ENCODE results near the gene PCSK5.
"Not testable (repeated sequence)": the region's sequence is repeated elsewhere in the genome, so short reads cannot be mapped to it uniquely, and the experiment has no call there.

PCSK5 gene

DNA sequence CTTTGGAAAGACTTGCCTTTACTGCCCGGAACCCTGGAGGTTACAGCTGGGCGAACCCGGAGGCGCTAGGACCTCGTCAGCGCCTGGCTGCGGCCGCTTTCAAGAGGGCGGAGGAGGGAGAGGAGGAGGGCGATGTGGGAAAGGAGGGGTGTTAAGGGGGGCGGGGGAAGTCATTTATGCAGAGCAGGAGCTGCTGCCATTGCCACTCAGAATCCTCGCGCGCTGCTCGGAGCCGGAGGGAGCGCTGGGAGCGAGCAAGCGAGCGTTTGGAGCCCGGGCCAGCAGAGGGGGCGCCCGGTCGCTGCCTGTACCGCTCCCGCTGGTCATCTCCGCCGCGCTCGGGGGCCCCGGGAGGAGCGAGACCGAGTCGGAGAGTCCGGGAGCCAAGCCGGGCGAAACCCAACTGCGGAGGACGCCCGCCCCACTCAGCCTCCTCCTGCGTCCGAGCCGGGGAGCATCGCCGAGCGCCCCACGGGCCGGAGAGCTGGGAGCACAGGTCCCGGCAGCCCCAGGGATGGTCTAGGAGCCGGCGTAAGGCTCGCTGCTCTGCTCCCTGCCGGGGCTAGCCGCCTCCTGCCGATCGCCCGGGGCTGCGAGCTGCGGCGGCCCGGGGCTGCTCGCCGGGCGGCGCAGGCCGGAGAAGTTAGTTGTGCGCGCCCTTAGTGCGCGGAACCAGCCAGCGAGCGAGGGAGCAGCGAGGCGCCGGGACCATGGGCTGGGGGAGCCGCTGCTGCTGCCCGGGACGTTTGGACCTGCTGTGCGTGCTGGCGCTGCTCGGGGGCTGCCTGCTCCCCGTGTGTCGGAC is at the start of gene PCSK5:
TSS of gene PCSK5 (plus strand) at position 202 of the 805 bp plus-strand sequence. CDS start at position 711, 509 bp downstream.
- peak; percentile 83 for DNase-seq

DNA sequence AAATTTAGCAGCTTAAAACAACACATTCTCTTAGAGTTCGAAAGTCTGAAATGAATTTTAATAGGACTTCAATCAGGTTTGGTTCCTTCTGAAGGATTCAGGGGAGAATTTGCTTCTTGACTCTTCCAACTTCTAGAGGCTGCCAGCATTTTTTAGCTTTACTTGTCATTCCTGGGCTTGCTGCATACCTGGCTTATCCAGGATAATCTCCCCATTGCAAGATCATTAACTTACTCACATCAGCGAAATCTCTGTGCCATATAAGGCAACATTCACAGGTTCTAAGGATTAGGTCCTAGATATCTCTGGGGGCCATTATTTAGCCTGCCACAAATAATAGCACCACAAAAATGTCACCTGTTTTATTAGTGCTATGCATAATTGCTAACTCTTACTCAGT is 46.2 kb upstream of the PCSK5 start:
- no peak for DNase-seq

DNA sequence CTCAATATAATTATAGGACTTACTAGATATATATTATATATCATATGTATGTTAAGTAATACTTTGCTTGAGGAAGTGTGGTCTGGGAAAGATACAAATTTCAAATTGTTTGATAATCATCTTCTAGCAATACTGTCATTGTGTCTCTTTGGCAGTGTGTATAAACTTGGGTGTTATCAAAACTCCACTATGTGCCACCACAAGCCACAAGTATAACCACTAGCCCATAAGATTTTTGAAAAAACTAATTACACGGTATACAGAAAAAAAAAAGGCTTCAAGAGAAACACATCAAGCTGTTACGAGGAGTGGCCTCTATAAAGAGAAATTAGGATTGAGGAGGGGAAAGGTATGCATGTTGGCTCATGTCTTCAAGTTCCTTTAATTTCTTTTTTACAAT is 44.7 kb upstream of the PCSK5 start:
- DNase-seq, result no peak

DNA sequence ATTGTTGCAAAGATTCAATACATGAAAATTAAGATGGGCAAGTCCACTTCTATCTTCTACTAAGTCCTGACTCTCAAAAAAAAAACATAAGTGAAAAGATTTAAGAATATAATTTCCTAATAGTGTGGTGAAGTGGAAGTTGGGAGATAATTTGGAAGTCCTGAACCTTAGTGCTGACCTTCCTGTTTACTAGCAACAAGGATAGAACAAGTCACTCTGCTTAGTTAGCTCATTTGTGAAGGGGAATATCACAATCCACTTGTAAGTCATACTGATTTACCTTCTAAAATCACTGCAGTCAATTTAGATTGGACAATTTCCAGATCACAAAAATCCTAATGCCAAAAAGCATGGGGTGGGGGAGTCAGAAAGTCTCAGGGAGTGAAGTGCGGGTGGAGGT is 43.4 kb upstream of the PCSK5 start:
- no peak for DNase-seq

DNA sequence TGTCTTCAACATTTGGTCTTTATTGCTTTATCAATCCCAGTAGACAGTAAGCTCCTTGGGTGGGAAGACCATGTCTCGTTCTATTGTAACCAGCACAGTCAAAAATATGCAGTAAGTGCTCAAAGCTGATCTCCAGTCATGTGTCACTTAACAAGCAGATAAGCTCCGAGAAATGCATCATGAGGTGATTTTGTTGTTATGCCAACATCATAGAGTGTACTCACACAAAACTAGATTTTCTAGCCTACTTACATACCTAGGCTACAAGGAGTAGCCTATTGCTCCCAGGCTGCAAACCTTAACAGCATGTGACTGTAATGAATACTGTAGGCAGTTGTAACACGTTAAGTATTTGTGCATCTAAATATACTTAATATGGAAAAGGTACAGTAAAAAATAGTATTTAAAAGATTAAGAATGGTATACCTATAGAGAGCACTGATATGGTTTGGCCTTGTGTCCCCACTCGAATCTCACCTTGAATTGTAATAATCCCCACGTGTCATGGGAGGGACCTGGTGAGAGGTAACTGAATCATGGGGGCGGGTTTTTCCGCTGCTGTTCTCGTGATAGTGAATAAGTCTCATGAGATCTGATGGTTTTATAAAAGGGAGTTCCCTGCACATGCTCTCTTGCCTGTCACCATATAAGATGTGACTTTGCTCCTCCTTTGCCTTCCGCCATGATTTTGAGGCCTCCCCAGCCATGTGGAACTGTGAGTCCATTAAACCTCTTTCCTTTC is 39.8 kb upstream of the PCSK5 start:
- DNase-seq, result no peak

DNA sequence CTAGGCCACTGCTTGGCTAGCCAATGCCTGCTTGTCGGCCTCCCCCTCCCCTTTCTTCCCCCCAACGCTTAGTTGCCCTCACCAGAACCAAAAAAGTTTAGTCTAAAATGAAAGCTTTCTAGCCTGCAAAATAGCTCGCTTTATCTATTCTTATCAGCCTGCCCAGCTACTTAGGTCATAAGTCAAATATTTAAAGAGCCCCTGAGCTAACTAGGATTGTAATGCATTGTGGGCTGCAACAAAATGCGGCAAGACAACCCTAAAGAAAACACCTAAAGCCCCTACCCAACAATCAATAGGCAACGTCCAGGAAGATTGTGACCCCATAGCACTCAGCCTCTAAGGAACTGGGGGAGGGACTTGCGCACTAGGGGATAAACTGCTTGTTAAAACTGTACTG is 38.6 kb upstream of the PCSK5 start:
- no peak for DNase-seq

DNA sequence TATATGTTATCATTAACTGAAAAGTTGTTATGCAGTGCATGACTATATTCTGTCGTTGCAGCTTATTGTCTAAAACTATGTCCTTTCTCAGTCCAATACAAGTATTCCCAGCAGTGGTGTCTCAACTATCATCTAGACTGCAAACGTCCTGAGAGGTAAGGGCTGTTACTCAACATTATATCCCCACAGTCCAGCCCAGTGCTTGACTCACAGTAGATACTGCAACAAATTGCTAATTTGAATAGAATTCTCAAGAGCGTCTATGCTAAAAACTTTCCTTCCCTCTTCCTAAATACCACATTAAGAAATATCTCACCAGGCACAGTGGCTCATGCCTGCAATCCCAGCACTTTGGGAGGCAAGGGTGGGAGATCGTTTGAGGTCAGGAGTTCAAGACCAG is 37.7 kb upstream of the PCSK5 start:
- DNase-seq, result no peak

DNA sequence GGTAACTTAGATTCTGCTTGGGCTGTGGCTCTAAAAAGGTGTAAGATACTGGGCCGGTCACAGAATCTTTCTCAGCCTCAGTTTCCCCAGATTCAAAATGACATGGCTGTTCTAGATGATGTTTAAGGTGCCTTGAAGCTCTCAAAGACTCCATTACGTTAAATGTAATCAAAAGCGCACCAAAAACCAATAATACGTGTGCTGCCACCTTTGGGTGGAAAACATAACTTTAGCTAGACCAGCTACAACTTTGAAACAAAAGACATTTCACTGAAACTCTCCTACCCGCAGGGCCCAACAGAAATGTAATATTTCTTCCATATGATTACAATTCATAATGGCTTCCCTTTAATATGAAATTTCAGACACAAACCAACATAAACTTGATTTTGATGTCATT is 35.0 kb upstream of the PCSK5 start:
- DNase-seq, result no peak

DNA sequence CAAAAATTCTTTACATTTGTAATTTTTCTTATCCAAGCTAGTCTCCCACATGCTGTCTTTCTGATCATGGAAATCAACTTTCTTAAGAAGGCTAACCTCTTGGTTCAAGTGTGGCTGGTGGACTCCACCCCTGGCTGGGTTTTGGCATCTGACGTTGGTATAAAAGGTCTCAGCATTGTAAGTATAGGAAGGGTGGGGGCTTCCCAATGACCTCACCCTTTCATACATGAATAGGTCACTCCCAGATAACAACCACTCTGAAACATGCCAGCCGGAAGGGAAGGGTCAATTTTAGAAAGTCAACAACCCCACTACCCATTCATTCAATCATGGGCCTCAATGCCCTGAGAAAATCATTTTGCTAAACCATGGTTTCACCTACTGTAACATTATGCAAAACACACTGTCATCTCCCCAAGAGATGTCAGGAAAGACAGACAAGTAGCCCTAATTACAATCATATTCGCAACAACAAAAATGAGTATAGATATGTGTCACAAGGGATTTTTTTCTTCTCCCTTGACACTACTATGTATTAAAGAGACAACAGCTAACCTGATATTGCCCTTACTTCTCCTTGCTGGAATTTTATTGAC is 31.9 kb upstream of the PCSK5 start:
- DNase-seq, result no peak

DNA sequence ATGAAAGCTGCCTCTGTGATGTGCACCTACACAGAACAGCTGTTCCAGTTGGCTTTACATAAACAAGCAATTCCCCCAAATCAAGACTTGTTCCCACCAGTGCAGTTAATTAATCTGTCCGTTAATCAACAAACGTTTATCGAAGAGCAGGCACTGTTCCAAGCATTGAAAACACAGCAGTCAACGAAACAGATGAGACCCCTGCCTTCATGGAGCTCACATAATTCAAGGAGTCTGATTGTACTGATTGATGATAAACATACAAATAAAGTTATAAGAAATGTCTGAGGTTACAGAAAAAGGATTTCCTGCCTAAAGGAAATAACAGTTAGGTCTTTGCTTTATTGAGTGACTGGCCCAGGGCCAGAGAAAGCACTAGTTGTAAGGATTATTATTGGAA is 26.2 kb upstream of the PCSK5 start:
- DNase-seq, result no peak

DNA sequence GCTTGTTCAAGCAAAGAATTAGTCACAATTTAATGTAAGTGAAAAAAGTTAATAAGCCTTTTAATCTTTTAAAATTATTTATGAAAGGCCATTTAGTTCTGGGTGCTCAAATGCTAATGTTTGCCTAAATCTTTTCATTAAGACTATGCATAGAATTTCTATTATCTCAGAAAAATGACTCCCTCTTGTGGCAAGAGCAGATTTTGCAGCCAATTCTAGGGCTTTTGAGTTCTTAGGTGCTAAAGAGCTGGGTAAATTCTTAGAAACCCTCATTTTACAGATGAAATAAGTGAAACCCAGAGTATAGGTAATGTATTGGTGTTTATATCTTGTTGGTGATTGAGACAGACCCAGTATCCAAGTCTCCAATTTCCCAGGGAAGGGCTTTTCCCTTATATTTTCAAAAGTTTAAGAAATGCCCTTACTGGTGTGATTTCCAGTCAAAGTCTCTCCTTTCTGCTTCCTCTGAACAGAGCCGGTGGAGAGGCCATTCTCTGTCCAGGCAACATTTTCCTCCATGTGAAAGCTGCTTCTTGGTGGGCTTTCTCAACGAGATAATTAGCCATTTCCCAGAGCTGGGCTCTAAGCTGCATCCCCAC is 24.1 kb upstream of the PCSK5 start:
- DNase-seq, result peak; percentile 25

DNA sequence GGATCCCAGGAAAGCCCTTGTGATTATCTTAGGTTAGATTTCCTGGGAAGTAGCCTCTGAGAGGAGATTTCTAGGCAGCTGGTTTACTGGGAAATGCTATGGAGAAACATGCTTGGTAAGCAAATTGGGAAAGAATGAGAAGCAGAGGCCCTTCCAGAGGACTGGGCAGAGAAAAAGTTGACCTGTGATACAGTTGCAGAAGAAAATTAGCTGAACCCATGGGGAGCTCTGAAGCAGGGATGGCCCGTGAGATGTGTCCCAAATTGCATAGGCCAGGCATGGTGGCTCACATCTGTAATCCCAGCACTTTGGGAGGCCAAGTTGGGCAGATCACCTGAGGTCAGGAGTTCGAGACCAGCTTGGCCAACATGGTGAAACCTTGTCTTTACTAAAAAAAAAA is 21.9 kb upstream of the PCSK5 start:
- DNase-seq, result not testable (repeated sequence)

DNA sequence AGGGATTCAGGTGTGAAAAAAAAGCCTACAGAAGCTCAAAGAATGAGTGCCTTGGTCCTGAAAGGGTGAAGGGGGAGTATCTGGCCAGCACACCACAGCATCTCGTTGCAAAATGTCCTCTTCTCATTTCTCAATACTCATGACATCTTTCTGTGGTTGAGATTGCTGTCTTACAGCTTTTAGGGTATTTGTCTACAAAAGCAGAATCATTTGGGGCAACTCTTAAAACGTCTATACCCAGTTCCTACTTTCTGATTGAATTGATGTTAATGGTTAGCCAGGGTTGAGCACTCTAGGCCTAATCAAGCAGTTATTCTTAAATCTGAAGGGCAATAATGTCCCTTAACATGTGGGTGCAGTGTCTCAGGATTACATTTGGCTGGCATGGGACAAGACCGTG is 21.2 kb upstream of the PCSK5 start:
- DNase-seq, result no peak

DNA sequence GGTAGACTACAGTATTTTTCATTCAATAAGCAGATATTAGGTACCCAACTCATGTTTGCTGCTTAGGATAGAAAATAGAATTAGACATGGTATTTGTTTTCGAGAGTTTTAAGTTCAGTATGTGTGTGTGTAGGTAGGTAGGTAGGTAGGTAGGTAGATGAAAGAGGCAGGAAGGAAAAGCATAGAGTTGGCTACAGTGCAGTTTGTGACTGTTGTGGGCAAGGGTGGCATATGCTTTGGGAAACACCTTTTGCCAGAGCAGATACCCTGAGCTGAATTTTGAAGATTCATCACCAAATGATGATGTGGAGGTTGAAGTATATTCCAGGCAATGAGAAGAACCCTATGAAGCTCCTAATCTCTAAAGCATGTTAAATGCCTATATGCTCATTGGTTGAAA is 20.0 kb upstream of the PCSK5 start:
- no peak for DNase-seq

DNA sequence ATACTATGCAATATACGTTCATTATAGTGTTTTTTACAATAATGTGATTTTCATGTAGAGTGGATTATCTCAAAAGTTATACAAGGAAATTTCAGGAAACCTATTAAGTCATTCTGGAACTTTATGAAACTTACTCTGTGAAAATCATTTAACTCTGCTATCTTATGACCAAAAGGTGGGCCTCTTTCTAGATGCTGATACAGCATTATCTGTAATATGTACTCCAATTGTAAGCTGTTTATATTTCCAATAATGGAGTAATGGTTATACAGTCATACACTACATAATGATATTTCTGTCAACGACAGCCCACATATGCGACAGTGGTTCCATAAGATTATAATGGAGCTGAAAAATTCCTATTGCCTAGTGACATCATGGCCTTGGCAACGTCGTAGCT is 18.8 kb upstream of the PCSK5 start:
- DNase-seq, result no peak

DNA sequence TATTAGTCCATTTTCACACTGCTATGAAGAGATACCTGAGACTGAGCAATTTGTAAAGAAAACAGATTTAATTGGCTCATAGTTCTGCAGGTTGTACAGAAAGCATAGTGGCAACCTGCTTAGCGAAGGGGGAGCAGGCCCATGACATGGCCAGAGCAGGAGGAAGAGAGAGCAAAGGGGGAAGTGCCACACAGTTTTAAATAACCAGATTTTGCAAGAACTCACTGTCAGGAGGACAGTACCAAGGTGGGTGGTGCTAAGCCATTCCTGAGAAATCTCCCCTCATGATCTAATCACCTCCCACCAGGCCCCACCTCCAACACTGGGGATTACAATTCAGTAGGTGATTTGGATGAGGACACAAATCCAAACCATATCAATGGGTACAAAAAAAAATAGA is 16.8 kb upstream of the PCSK5 start:
- DNase-seq, result no peak

DNA sequence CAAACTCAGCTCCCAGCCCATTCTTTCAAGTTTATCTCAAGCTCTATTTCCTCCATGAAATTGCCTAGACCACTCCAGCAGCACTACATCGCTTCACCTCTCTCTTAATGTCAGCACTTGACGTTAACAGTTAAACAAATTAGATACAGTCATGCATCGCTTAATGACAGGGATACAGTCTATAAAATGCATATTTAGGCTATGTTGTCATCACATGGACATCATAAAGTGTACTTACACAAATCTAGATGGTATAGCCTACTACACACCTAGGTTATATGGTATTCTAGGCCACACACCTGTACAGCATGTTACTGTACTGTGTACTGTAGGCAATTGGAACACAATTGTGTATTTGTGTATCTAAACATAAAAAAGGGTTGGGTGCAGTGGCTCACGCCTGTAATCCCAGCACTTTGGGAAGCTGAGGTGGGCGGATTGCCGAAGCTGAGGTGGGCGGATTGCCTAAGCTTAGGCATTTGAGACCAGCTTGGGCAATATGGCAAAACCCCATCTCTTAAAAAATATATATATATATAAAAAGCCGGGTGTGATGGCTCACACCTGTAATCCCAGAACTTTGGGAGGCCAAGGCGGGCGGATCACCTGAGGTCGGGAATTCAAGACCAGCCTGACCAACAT is 13.4 kb upstream of the PCSK5 start:
- no peak for DNase-seq

DNA sequence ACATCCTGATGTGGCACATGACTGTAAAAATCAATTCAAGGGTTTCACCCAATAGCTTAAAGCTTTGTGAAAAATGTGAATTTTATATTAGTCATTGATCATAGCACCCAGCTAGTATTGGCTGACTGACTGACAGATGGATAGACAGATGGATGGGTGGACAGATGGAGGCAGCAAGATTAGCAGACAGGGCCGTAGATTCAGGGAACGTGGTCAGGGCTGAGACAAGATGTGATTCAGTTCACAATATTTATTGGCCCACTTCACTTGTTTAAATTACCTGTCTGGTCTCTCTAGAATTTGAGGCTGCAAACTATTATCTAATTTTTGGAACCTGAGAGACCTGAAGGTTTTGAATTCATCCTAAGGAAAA is 12.0 kb upstream of the PCSK5 start:
- DNase-seq, result no peak

DNA sequence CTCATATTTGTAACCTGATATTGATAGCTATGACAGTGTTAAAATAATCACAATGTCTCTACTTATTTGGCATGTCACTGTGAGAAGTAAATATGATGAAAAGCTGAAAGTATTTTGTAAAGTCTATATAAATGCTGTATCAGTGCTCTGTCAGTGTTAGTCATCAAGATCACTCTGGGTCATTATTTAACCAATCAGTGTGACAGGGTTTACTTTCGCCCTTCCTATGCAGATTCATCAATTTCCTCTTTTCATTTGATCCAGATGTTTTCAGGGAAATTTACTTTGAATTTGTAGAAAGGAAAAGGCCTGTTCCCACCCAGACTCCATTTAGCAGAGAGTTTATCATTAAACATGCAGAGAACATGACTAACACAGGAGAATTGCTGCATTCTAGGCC is 9.9 kb upstream of the PCSK5 start:
- no peak for DNase-seq

DNA sequence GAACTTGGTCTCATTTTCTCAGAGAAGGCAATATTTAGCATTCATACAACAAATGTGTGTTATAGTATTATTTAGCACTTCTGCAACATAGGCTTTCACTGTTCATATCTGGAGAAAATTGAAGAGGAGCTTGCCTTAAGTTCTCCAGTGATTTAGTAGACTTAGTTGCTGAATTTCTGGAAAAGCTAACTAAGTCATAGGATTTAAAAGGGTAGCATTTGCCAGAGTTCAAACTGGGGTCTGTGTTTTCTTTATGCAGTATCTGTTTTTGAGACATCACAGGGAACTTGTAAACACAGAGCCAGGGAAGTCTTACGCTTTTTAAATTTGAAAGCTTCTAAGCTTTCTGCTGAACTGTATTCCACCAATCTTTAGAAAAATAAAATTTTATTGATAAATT is 8.7 kb upstream of the PCSK5 start:
- no peak for DNase-seq

DNA sequence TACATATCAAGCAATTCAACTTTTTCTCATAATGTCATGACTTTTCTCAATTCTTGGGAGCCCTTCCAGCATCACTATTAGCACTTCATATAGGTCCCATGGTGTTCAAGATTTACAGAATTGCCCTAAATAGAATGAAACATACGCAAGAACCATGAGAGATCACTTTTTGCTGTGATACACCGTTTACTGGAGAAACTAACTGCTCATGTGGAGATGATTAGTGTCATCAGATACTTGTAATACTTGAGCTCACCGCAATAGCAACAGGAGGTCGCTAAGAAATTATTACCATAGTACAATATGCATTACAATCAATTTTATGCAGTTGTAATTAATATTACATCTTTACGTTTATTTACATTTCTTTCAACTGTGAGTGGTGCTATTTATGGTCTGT is 4.8 kb upstream of the PCSK5 start:
- no peak for DNase-seq

DNA sequence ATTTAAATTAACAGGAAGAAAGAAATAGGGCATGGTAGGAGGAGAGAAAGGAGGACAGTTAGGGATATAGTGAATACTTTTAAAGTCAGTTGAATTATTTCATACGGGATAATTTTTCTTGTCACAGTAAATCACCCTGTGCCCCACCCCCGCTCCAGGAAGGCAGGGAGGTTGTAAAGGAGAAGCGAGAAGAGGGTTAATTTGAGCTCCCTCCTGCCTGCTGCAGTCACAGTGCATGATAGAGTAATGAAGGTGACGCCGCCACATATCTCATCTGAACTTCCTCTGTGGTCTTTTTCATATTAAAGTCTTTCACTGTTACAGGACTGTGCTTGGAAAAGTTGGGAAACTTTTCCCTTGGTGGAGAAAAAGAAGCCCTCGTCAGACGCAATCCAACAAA is 896 bp upstream of the PCSK5 start:
- no peak for DNase-seq

DNA sequence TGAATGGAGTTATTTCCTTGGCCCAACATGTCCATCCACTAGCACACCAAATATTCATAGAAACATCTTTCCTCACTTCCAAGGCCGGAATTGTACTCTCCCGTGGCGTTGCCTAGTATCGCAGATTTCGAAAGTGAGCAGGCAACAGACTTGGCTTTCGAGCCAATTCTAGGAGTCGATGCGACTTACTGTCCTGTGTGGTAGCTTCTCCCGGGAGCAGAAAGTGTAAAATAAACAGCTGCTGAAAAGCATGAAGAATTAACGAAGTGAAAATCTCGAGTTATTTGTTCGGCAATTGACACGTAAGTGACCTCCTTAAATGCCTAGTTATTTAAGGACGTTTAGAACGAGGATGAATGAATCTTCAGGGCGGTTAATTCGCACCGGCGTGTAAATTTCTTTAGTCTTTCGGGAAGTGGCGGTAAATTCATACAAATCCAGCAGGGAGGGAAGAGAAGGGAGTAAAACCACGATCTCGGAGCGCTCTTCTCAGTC is 449 bp upstream of the PCSK5 start:
- DNase-seq, result no peak
